ENCODE results near the gene FAM117B.
"Not testable (repeated sequence)": the region's sequence is repeated elsewhere in the genome, so short reads cannot be mapped to it uniquely, and the experiment has no call there.

Gene FAM117B

GRCh38 chr2:202638721-202639120 is 4.0 kb downstream of the FAM117B start:
- no peak for DNase-seq (ENCODE audit: low spot score)

- no peak for DNase-seq (ENCODE audit: low spot score)
Measured at GRCh38 chr2:202639231-202639630, 4.5 kb downstream of the FAM117B start.

GRCh38 chr2:202642567-202642966 is 7.8 kb downstream of the FAM117B start:
- no peak for DNase-seq (ENCODE audit: low spot score)

- no peak for DNase-seq (ENCODE audit: low spot score)
Measured at GRCh38 chr2:202643012-202643858, 8.5 kb downstream of the FAM117B start.

GRCh38 chr2:202652119-202652518 is 17.4 kb downstream of the FAM117B start:
- DNase-seq (ENCODE audit: low spot score) = no peak

- DNase-seq (ENCODE audit: low spot score) = no peak
Measured at GRCh38 chr2:202653890-202654289, 19.1 kb downstream of the FAM117B start.

- DNase-seq (ENCODE audit: low spot score) = no peak
Measured at GRCh38 chr2:202657876-202658275, 23.1 kb downstream of the FAM117B start.

GRCh38 chr2:202660796-202661195 is 26.0 kb downstream of the FAM117B start:
- DNase-seq (ENCODE audit: low spot score) = no peak

GRCh38 chr2:202669841-202670240 is 35.1 kb downstream of the FAM117B start:
- DNase-seq (ENCODE audit: low spot score) = no peak

- DNase-seq (ENCODE audit: low spot score) = no peak
Measured at GRCh38 chr2:202671317-202672035, 36.7 kb downstream of the FAM117B start.

- not testable (repeated sequence) for DNase-seq (ENCODE audit: low spot score)
Measured at GRCh38 chr2:202675097-202675496, 40.3 kb downstream of the FAM117B start.

- DNase-seq (ENCODE audit: low spot score) = no peak
Measured at GRCh38 chr2:202679980-202680379, 45.2 kb downstream of the FAM117B start.

- no peak for DNase-seq (ENCODE audit: low spot score)
Measured at GRCh38 chr2:202680512-202680911, 45.7 kb downstream of the FAM117B start.

GRCh38 chr2:202681688-202682205 is 47.0 kb downstream of the FAM117B start:
- DNase-seq (ENCODE audit: low spot score) = no peak

GRCh38 chr2:202682274-202682673 is 47.5 kb downstream of the FAM117B start:
- no peak for DNase-seq (ENCODE audit: low spot score)

GRCh38 chr2:202687276-202687675 is 52.5 kb downstream of the FAM117B start:
- DNase-seq (ENCODE audit: low spot score) = no peak

- DNase-seq (ENCODE audit: low spot score) = no peak
Measured at GRCh38 chr2:202689459-202689858, 54.7 kb downstream of the FAM117B start.

GRCh38 chr2:202689898-202690297 is 55.1 kb downstream of the FAM117B start:
- no peak for DNase-seq (ENCODE audit: low spot score)

- no peak for DNase-seq (ENCODE audit: low spot score)
Measured at GRCh38 chr2:202690321-202690900, 55.6 kb downstream of the FAM117B start.

GRCh38 chr2:202693503-202693902 is 58.7 kb downstream of the FAM117B start:
- no peak for DNase-seq (ENCODE audit: low spot score)

GRCh38 chr2:202695166-202695565 is 60.4 kb downstream of the FAM117B start:
- DNase-seq (ENCODE audit: low spot score) = no peak

GRCh38 chr2:202700075-202700901 is 65.5 kb downstream of the FAM117B start:
- no peak for DNase-seq (ENCODE audit: low spot score)

All from ecto neural progenitor cell (in vitro differentiated cells).